GM19099 (cell line): Measurements from ENCODE around the gene MINDY4.

Experiments used
- POLR2A ChIP-seq: IDR thresholded peaks from 3 replicates; pipeline ENCODE4 v1.6.1; 2011; ENCODE audit warnings: low read depth; ENCODE audit not compliant: insufficient read length; ENCODE audit errors: extremely low read depth

The MINDY4 gene

GRCh38 chr7:30879139-30880124 is 108.2 kb downstream of the MINDY4 start:
- TF ChIP-seq POLR2A = no peak

GRCh38 chr7:30880125-30880720 is 109.0 kb downstream of the MINDY4 start:
- no peak for TF ChIP-seq POLR2A

- no peak for TF ChIP-seq POLR2A
These were observed 109.7 kb downstream of the MINDY4 start for GRCh38 chr7:30880941-30881340.

GRCh38 chr7:30881448-30881847 is 110.2 kb downstream of the MINDY4 start:
- TF ChIP-seq POLR2A = no peak

GRCh38 chr7:30884881-30885280 is 113.7 kb downstream of the MINDY4 start:
- TF ChIP-seq POLR2A = no peak

GRCh38 chr7:30886608-30887011 is 115.4 kb downstream of the MINDY4 start:
- no peak for TF ChIP-seq POLR2A

GRCh38 chr7:30887464-30887872 is 116.3 kb downstream of the MINDY4 start:
- no peak for TF ChIP-seq POLR2A

- TF ChIP-seq POLR2A = no peak
These were observed 117.5 kb downstream of the MINDY4 start for GRCh38 chr7:30888747-30889146.

GRCh38 chr7:30890226-30890625 is 119.0 kb downstream of the MINDY4 start:
- no peak for TF ChIP-seq POLR2A

GRCh38 chr7:30893357-30893756 is 122.1 kb downstream of the MINDY4 start:
- no peak for TF ChIP-seq POLR2A

- no peak for TF ChIP-seq POLR2A
These were observed 122.8 kb downstream of the MINDY4 start for GRCh38 chr7:30894009-30894408.

GRCh38 chr7:30894866-30895605 is 123.8 kb downstream of the MINDY4 start:
- TF ChIP-seq POLR2A = no peak

- no peak for TF ChIP-seq POLR2A
These were observed 124.8 kb downstream of the MINDY4 start for GRCh38 chr7:30896036-30896435.

GRCh38 chr7:30896783-30897637 is 125.8 kb downstream of the MINDY4 start:
- no peak for TF ChIP-seq POLR2A
